ENCODE results near the gene ZNF385B.
"Not testable (repeated sequence)": the region's sequence is repeated elsewhere in the genome, so short reads cannot be mapped to it uniquely, and the experiment has no call there.

ZNF385B gene

DNA sequence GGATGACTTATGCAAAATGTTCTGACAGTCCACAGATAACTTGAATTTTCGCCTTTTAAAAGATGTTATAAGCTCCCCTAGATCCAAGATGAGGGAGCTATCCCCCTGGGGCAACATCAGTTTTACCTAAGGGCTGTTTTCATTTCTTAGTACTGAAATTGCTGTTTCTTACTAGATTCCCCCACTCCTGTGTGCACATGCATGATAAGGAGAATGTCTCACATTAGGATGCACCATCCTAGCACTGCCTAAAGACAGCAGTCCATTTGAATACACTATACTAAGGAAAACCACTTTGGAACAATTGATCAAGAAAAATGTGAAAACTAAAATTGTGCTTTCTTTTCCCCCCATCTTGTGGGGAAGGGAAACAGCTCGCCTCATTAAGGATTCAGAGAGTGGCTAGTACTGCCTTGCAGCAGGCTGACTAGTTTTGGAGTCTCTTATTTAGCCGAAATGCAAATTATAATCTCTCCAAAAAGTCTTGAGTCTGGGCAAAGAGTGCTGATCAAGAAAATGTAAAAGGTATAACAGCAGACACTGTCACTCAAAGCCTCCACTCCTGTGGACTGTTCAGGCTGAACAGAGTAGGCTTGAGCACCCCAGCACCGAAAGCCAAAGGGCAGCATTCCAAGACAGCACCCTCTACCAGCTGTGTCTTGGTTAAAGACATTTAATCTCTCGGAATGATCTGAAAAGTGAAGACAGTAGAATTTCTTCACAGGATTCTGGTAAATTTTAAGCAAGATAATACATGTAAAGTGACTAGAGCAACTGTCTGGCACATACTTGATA lies 65.0 kb downstream of the ZNF385B start:
- no peak for DNase-seq

DNA sequence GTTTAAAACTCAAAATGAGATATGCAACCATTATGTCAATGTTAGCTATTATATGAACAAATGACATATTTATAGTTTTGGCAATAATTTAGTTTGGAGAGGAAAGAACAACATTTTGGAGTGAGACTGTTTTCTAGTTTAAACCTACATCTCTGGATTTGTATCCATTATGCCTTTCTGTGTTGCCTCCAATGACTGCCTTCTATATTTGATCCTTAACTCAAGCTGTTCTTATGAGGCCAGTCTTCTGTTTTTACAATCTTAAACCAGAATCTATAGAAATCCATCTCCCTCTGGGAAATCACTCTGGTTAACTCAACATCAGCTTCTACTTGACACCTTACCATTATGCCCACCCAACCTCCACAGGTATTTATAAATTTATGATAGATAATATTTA lies 67.5 kb downstream of the ZNF385B start:
- DNase-seq = no peak

DNA sequence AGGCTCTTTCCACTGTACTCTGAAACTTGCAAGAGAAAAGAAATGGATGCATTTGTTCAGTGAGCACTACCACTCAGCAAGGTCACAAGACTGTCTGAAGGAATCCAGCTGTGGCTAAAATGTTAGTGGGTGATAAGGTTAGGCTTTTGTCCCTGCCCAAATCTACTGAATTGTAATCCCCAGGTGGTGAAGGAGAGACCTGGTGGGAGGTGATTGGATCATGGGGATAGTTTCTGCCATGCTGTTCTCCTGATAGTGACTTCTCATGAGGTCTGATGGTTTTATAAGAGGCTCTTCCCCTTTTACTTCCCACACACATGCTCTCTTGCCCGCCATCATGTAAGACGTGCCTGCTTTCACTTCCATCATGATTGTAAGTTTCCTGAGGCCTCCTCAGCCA lies 68.2 kb downstream of the ZNF385B start:
- DNase-seq = no peak

DNA sequence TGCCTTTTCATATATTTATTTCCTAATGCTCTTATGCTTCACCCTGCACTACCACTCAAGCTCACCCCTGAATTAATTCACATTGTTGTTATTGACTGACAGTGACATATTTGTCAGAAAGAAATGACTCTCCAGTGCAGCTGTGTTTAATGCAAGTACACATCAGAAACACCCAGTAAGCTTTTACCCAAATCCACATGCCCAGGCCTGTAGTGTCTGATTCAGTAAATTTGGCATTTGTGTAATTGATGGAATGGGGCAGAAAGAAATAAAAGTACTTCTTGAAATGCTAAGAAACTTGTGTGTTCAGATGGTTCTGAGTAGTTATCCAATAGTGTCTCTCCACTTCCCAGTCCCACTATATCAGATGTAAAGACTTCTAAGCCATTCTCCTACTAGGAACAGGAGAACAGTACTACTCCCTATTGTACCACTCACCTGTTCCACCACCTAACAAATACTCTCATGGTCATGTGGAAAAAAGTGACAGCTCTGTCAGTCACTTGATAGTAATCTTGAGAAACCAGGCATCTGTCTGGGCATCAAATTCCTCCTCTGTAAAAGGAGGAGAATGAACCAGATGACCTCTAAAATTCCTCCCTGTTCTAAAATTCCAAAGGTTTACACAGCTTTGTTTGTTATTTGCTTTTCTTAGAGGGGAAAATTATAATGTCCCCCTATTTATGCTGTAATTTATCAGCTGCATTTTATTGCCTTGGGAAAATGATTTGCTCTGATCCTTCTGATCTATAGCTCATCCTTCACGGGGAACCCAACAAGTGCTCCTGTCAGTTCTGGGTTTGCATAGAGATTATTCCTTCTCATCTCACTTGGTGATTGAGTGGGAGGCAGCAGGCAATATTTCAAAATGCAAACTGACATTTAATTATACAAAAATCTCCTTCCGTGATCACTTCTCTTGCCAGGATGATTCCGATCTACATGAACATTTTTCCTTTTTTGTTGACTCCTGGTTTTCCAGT lies 70.9 kb downstream of the ZNF385B start:
- DNase-seq = no peak

DNA sequence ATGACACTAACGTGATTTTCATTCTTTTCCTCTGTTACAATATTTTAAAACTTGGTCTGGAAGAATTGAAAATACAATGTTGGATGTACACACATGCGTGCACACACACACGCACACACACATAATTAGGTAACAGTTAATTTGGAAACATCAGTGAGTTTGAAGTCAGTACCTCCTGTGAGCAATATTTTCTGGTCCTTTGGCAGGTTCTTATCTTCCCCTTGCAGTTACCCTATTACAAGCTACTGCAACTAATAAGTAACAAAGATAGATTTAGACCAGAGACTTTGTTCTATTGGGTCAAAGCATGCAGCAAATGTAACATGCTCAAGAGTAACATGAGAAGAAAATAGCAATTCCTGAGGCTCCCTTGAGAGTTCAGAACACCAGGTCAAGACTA lies 73.3 kb downstream of the ZNF385B start:
- no peak for DNase-seq

DNA sequence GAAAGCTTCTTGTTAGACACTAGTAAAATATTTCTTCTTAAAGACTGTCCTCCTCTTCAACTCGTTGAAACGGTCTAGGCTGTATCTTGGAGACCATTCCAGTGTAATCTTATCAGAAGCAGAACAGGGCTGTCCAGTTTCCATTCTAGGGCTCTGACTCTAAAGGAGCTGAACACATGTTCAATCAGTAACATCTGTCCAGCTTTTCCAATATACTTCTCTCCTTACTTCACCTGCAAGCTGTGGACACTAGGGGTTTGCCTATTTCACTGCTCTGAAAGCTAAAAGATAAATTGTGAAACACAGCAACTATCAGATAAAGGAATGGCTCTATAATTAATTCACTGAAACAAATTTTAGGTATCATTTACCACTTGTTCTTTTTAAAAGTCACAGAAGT lies 73.8 kb downstream of the ZNF385B start:
- no peak for DNase-seq

DNA sequence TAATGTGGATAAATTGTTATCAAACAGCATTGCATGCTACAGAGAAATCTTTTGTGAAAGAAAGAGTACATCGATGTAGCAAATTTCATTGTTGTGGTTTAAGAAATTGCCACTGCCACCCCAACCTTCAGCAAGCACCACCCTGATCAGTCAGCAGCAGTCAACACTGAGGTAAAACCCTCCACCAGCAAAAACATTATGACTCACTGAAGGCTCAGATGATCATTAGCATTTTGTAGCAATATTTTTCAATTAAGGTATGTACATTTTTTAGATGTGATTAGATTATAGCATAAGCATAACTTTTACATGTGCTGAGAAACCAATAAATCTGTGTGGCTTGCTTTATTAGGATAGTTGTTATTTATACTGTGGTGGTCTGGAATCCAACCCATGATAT lies 75.5 kb downstream of the ZNF385B start:
- DNase-seq = no peak

DNA sequence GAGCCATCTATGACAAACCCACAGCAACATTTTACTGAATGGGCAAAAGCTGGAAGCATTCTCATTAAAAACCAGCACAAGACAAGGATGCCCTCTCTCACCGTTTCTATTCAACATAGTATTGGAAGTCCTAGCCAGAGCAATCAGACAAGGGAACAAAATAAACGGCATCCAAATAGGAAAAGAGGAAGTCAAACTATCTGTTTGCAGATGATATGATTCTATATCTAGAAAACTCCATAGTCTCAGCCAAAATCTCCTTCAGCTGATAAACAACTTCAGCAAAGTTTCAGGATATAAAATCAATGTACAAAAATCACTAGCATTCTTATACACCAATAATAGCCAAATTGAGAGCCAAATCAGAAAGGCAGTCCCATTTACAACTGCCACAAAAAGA lies 79.1 kb downstream of the ZNF385B start:
- DNase-seq = not testable (repeated sequence)

DNA sequence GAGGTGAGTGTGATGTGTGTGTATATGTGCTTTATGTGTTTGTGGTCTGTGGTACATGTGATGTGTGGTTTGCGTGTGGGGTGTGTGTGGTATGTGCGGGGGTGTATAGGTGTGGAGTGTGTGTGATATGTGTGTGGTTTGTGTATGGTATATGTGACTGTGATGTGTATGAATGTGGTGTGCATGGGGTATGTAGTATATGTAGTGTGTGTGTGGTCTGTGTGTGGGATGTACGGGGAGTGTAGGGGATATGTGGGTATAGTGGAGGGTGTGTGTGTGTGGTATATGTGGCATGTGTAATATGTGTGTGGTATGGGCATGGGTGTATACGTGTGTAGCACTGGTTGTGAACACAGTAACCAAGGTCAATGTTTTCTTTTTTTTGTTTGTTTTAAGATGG lies 87.4 kb downstream of the ZNF385B start:
- DNase-seq = no peak

DNA sequence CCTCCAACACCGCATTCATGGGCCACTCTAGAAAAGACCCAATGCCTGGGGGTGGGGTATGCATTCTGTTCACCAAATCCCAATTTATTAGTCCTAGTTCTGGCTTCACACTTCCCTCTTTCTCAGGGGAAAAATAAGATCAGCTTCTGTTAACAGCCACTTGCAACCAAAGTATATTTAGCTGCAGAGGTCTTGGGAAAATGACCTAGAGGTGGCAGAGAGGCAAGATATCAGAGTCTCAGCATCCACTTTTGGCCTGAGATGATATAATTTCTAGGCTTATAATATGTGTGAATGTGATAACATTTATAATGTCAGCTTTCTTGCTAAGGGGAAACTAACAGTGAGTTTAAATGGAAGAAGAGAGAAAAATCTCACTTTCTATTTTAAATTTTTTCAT lies 89.1 kb downstream of the ZNF385B start:
- DNase-seq = no peak

DNA sequence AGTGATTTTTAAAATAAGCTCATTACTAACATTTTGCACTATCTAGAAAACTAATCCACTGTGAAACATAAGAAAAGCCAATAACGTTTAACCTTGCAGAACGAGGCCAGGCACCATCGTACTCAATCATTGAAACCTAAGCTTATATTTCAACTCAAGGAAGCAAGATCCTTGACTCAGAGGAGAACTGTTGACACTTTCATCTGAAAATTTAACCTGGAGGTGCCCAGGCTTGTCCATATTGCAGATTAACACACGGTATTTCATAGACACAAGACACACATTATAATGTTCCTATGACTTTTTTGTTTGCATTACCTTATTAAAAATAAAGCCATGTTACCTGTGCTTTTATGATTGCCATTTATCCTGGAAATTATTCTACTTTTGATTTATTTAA lies 89.6 kb downstream of the ZNF385B start:
- DNase-seq = no peak

DNA sequence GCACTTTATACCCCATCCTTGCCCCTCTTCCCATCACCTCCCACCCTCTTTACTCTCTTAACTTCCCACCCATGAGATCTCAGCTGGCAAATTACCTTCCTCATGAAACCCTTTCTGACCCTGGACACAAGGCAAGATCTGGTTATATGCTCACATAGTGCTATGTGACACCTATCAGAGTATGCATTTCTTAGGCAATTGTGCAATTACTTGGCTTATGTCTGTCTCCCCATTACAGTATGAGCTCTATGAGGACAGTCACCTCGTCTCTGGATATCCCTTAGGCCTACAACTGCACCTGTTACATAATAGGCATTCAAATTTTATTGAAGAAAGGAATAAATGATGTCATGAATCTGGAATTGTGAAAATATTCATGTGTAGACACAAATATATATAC lies 91.4 kb downstream of the ZNF385B start:
- DNase-seq = no peak

DNA sequence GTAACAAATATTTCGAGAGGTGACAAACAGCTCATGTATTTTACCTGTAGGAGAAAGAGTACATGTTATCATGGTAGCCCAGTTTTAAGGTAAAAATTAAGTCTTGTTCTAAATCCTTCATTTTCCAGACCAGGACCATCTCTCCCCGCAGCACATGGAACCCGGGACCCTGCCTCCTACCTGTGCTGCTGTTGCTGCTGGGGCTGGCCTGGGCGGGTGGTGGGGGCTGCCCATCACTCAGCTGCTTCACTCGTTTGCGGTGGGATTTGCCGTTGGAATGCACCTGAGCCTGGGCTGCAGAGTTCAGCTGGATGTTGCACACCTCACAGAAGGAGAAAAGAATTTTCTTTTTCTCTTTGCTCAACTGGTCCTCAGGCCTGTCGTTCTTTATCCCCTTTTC lies 92.1 kb downstream of the ZNF385B start:
- no peak for DNase-seq

DNA sequence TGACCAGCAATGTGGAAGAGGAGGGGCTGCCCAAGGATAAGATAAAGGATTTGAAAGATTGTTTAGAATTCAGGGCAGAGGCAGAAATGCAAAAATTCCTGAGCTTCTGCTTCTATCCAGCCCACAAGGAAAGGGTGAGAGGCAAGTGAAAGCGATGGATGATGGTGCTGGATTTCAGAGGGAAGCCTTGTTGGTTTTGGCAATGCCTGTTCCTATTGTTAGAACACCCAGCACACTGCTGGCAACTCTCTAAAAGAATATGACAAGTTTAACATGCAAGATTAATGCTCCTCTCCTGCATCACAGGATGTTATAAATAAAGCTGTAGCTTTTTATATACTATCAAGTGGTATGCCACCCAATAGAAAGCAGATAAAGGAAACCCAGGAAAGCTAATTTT lies 92.6 kb downstream of the ZNF385B start:
- no peak for DNase-seq

DNA sequence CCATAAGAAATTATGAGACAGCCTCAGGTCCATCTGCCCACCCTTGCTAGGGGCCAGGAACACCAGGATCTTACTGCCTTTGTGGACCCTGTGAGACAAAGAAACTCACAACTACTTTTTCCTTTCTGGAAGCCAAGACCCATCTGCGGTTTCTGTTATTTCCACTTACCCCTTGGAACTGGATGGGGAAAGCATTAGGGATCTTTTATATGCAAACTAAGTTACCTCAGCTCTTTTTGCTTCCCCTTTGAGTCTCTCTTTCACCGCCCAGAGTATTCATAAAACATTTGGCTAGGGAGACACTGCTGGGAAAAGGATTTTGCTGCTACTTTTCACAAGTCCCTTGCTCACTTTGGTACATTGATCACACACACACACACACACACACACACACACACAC lies 95.7 kb downstream of the ZNF385B start:
- DNase-seq = no peak

DNA sequence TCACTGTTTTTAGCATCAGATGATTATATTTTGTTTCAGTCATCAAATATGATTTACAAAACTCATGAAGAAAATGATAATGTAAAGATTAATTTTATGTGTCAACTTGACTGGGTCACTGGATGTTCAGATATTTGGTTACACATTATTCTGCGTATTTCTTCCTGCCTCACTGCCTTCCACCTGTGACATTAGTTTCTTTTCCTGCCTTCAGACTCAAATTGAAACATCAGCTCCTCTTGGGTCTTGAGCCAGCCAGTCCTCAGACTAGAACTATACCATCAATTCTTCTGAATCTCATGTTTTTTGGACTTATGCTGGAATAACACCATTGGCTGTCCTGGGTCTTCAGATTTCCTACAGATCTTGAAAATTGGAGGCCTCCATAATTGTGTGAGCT lies 96.7 kb downstream of the ZNF385B start:
- no peak for DNase-seq

DNA sequence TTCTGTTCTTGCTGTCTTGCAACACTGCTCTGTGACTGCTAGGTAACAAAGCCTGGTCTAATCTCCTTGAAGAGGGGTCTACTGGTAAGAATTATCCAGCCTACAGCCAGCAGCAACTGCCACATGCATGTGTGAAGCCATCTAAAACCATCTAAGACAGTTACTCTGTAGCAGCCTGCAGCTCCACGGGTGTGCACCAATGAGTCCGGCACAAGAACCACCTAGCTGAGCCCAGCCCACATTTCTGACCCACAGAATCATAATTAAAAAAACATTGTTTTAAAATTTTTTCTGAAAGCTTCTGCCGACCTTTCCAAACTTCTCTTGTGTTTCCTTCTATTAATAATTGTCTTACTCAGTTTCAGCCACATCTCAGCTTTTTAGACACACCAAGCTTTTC lies 102.8 kb downstream of the ZNF385B start:
- DNase-seq = no peak

DNA sequence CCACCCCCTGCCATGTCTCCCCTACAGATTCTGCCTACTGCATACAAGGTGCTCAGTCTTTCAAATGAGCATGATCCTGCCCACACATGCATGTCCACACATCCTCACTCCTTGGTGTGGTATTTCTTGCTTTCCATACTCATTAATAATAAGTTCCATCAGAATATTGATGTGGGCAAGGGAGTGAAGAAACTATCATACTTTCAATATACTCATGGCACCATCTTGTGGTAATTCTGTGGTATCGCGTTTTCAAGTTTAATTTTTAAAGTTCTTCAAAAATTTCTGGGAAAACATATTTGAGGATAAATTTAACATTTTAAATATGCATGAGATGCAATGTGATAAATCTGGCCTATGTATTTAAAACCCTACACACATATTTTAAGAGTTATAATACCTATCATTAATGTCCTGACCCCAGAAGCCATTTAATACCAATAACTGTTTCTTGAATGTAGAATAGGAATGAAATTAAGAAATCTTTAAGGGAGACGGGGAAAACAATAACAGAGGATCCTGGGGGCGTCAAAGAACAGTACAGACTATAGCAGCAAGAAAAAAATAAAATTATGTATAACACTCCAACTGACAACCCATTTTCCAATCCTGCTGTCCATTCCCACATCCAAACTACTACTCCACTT lies 110.1 kb downstream of the ZNF385B start:
- DNase-seq = no peak

DNA sequence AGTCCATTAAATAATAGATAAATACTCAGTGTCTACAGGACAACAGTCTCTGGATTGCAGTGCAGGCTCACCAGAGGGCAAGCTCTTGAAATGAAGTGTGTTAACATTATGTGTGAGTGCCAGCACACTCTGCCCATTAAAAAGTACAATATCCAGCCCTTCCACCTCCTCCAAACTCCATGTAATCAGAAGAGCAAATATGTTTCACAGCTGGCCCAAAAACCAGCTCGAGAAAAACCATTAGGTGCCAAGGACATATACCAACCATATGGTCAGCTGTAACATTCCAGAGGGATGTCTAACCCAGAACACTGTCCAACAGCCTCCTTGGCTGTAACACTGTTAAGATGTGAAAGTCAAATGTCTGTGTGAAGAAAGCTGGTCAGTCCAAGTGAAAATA lies 112.2 kb downstream of the ZNF385B start:
- DNase-seq = no peak

DNA sequence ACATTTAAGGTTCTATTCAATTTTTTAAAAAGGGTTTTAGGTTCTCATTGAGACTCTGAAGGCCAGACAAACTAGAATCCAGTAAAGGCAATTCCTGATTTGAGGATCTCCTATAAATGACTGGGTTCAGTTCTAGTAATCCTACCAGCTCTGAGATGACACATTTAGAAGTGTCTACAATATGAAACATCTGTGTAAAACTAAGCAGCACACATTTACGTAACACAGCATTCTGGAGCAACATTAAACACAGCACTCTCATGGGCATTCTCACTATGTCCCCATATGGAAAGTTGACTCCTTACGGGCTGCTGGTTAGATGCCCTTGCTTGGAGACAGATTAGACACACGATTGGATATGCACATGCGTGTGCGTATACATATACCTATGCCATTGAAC lies 114.4 kb downstream of the ZNF385B start:
- no peak for DNase-seq

DNA sequence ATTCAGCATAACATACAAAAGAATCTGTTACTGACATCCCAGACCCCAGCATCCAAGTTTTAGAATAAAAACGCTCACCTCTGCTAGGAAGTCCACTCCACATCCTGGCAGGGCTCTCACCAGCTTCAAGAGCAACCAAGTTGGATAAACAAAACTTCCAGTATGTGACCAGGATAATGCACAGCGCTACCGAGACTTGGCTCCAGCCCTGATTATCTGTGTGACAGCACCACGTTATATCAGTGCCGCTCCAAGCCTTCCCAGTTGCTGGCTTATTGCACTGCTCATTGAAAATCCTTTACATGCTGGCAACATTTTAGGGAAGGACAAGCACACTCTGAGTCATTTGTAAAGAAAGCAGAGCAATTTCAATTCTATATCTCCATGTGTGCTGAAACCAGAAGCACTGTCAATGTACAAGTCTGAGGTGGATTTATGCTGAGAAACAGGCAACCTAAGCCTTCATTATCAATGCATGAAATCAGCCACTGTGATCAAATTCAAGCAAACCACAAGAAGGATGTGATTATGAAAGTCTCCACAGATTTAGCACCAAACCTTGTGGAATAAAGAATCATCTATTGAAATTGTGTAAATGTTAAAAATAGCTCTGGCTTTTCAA lies 115.7 kb downstream of the ZNF385B start:
- no peak for DNase-seq

DNA sequence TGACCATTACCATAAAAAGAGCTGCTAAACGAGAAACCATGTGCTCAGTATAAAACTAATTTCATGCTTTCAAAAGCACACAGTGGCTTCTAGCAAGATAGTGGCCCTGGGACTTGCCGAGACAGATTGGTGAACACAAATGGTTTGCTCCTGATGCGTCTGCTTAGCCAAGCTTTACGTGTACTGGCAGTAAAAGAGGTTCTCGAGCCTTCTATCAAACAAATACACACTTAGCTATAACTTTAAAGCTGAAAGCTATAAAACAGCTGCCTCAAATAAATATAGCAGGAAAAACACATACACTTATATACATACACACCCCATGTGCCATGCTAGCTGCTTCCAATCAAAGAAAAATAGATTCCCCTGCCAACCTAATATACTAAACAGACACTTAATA lies 117.0 kb downstream of the ZNF385B start:
- no peak for DNase-seq

DNA sequence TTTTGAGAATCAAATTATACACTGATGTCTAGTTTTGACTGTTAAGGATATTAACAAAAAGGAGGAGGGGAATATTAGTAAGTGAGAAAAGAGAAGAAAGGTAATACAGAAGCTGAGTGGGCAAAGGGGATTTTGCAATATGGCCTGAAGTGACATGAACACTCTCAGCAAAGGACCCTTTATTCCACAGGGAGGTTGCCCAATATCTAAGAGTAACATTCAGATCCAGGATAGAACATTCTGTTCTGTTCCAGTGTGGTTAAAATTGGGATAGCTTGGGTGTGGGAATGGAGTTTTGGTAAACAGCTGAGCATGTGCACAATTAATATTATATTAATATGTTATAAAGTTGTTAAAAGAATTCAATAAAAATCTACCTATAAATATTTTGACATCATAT lies 120.1 kb downstream of the ZNF385B start:
- DNase-seq = no peak

All from activated CD4-positive, alpha-beta T cell treated with anti-CD3 and anti-CD28 coated beads, Interleukin-2, amount 50 U/mL, for 48 hours (primary cell).